ENCODE data around the gene GLRA1.

The GLRA1 gene

DNA sequence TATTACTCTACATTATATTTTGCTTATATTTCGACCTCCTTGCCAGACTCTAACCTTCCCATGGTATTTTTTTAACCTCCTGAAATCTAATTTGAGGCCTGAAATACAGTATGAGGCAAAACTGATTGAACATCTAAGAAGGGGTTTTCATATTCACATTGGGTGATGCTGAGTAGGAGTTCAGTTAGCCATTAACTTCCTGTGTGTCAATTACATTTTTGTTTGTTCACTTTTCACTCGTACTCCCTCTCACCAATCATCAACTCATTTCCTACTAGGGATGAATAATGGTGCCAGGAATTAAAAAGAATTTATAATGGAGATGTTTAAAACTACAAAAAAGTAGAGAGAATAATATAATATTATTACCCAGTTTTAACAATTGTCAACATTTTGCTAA, 27.6 kb upstream of the GLRA1 start:
- Histone ChIP-seq H3K27me3 (replicated peaks; ENCODE audit: control insufficient read depth, insufficient read depth, low read length, poor library complexity, severe bottlenecking) (no peaks in the 10 kb centered on the region), H3K4me3 (ENCODE audit: insufficient read depth, low read depth, low read length, poor library complexity, severe bottlenecking) (no peak overlapping the region), H3K4me1 (ENCODE audit: control insufficient read depth, insufficient read depth, low read length, poor library complexity, severe bottlenecking) (peaks cover 15% of the 10 kb centered on the region), H3K36me3 (ENCODE audit: control insufficient read depth, insufficient read depth, low read length) (no peaks in the 10 kb centered on the region), H3K9me3 (ENCODE audit: control insufficient read depth, low read length) (no peaks in the 10 kb centered on the region), H3K27ac (ENCODE audit: insufficient read depth, low read length, poor library complexity, severe bottlenecking) (no peak overlapping the region)
- no peak for DNase-seq

DNA sequence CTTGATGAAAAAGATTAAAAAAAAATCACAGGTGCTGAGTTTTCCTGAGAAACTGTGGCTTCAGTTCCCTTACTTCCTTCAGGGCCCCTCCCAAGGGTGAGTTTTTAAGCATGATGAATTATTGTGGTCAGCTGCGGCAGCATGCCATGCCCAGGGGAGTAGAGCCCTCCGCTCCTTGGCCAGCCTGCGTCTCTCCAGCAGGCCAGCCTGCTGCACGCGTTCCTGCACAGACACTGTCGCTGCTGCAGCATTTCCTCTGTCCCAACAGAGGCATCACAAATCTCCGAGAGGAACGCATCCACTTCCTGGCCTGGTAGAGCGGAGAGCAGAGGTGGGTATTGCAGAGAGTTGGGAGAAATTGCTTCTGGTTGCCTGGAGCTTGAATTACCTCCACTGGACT, 26.1 kb upstream of the GLRA1 start:
- no peak overlapping the region for H3K4me3 ChIP-seq (ENCODE audit: insufficient read depth, low read depth, low read length, poor library complexity, severe bottlenecking)
- no peak for DNase-seq
- no peaks in the 10 kb centered on the region for H3K36me3 ChIP-seq (ENCODE audit: control insufficient read depth, insufficient read depth, low read length)
- H3K27ac ChIP-seq (ENCODE audit: insufficient read depth, low read length, poor library complexity, severe bottlenecking): no peak overlapping the region
- peaks cover 3% of the 10 kb centered on the region for H3K4me1 ChIP-seq (ENCODE audit: control insufficient read depth, insufficient read depth, low read length, poor library complexity, severe bottlenecking)
- H3K9me3 ChIP-seq (ENCODE audit: control insufficient read depth, low read length): no peaks in the 10 kb centered on the region
- H3K27me3 ChIP-seq (replicated peaks; ENCODE audit: control insufficient read depth, insufficient read depth, low read length, poor library complexity, severe bottlenecking): no peaks in the 10 kb centered on the region

DNA sequence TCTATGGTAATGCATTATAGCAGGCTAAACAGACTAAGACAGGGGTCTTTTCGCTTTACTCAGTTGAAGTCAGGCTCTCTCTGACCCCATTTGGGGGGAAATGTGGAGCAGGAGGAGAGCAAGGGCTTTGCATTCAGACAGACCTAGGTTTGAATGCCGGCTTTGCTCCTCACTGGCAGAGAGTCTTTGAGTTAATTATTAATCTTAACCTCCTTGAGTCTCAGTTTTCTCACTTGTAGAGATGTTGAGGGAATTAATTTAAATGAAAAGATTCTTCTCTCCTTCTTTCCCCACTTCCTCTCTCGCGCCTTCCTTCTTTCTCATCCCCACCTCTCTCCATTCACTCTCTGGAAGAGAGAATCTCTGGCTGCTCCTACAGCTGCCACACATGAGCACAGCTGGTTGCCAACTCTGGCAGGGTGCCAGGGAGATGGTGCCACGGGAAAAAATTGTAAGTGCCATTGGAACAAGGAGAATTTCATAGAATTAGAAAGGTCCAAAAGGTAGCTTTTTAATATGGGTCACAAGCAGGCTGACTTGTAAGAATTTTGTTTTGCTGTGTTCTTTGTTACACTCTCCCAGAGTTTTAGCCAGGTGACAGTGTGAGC, 25.2 kb upstream of the GLRA1 start:
- Histone ChIP-seq H3K27me3 (replicated peaks; ENCODE audit: control insufficient read depth, insufficient read depth, low read length, poor library complexity, severe bottlenecking) (no peaks in the 10 kb centered on the region), H3K4me3 (ENCODE audit: insufficient read depth, low read depth, low read length, poor library complexity, severe bottlenecking) (no peak overlapping the region)

DNA sequence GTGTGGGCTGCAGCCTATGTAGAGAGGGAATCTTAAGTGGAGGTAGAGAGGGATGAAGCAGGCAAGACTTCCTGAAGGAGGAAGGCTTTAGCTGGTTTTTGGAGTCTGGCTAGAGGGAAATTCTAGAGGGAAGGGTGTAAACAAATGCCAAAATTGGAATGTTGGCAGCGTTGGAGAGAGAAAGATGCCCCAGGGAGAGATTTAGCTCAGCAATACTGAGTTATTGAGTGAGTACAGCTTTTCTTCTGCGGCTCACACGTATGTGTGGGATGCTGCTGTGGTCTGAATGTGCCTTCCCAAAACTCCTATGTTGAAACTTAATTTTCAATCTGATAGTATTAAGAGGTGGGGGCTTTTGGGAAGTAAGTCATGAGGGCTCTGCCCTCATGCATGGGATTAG, 24.5 kb upstream of the GLRA1 start:
- no peaks in the 10 kb centered on the region for H3K9me3 ChIP-seq (ENCODE audit: control insufficient read depth, low read length)
- H3K4me1 ChIP-seq (ENCODE audit: control insufficient read depth, insufficient read depth, low read length, poor library complexity, severe bottlenecking): no peaks in the 10 kb centered on the region
- no peak overlapping the region for H3K27ac ChIP-seq (ENCODE audit: insufficient read depth, low read length, poor library complexity, severe bottlenecking)
- H3K27me3 ChIP-seq (replicated peaks; ENCODE audit: control insufficient read depth, insufficient read depth, low read length, poor library complexity, severe bottlenecking): no peaks in the 10 kb centered on the region
- DNase-seq: no peak
- no peaks in the 10 kb centered on the region for H3K36me3 ChIP-seq (ENCODE audit: control insufficient read depth, insufficient read depth, low read length)
- H3K4me3 ChIP-seq (ENCODE audit: insufficient read depth, low read depth, low read length, poor library complexity, severe bottlenecking): no peak overlapping the region

More for the DNA sequence above, 25.2 kb upstream of the GLRA1 start:
- no peaks in the 10 kb centered on the region for H3K9me3 ChIP-seq (ENCODE audit: control insufficient read depth, low read length)
- no peaks in the 10 kb centered on the region for H3K4me1 ChIP-seq (ENCODE audit: control insufficient read depth, insufficient read depth, low read length, poor library complexity, severe bottlenecking)
- H3K36me3 ChIP-seq (ENCODE audit: control insufficient read depth, insufficient read depth, low read length): no peaks in the 10 kb centered on the region
- no peak overlapping the region for H3K27ac ChIP-seq (ENCODE audit: insufficient read depth, low read length, poor library complexity, severe bottlenecking)
- no peak for DNase-seq

DNA sequence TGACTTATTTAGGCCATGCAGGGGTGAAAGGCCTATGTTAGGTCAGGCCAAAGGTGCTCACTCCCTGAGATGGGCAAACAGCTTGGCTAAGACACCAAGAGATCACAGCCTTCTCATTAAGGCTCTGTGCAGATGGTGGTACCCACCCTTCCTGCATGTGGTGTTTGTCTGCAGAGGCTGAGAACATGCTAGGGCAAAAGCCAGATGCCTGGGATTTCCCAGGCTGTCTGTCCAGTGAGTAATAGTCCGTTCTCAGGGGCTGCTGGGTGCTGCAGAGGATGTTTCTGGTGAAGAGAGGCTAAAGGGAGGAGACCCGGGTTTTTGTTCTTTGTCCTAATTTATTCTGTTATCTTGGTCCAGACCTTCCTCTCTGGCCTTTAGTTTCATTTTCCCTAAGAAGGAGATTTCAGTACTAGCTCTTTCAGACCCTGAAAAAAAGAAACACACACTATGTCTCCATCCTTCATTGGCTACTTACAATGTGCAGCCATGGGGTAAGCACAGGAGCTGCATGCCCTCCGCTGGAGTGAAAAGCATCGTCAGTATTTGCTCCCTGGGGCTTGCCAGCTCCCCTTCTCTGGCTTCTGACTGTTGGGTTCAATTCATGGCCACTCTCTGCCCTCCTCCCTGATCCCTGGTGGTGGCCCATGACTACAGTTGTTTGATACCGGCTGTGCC, 23.4 kb upstream of the GLRA1 start:
- Histone ChIP-seq H3K36me3 (ENCODE audit: control insufficient read depth, insufficient read depth, low read length) (no peaks in the 10 kb centered on the region), H3K9me3 (ENCODE audit: control insufficient read depth, low read length) (no peaks in the 10 kb centered on the region), H3K27ac (ENCODE audit: insufficient read depth, low read length, poor library complexity, severe bottlenecking) (no peak overlapping the region), H3K4me1 (ENCODE audit: control insufficient read depth, insufficient read depth, low read length, poor library complexity, severe bottlenecking) (no peaks in the 10 kb centered on the region), H3K27me3 (replicated peaks; ENCODE audit: control insufficient read depth, insufficient read depth, low read length, poor library complexity, severe bottlenecking) (no peaks in the 10 kb centered on the region), H3K4me3 (ENCODE audit: insufficient read depth, low read depth, low read length, poor library complexity, severe bottlenecking) (no peak overlapping the region)
- no peak for DNase-seq

DNA sequence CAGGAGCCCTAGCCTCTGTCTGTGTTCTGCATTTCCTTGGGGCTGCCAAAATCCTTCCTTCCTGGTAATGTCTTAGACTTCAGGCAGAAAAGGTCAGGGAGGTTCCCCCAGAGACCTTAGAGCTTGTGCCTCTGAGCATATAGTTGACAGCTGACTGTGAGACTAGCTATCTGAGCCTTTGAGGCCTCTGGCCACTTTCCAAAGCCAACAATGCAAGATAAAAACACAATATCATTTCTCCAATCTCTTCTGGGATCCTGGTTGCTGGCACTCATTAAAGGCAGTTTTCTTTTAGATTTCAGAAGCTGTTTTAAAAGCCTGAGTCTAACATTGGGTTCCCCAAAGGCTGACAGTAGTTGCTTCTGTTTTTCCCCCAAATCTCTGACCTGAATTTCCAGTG, 13.2 kb upstream of the GLRA1 start:
- peaks cover under 1% of the 10 kb centered on the region for H3K9me3 ChIP-seq (ENCODE audit: control insufficient read depth, low read length)

DNA sequence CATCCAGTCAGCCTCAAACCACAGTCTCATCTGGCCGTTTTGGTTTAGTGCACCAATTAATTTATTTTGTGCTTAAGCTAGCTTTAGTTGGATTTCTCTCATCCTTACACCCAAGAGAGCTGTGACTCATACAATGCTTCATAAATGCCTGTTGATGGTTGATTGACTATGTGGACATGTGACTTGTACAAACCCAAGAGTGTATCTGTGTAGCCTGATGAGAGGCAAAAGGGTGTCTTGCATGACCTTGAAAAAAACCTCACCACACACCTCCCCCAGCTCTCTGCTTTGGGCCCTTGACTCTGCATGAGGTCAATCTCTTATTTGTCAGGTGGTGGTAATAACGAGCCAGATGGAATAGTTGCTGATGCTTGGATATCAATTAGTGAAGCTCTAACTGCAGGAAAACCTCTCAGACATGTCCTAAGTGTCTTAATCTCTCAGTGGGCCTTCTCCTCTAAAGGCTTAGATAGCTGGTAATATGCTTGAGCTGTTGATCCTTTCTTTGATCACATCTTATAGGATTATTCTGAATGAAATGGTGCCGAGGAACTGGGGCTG, 10.6 kb upstream of the GLRA1 start:
- H3K4me3 ChIP-seq (ENCODE audit: insufficient read depth, low read depth, low read length, poor library complexity, severe bottlenecking): no peak overlapping the region
- H3K27me3 ChIP-seq (replicated peaks; ENCODE audit: control insufficient read depth, insufficient read depth, low read length, poor library complexity, severe bottlenecking): no peaks in the 10 kb centered on the region
- H3K27ac ChIP-seq (ENCODE audit: insufficient read depth, low read length, poor library complexity, severe bottlenecking): no peak overlapping the region
- no peak for DNase-seq
- no peaks in the 10 kb centered on the region for H3K4me1 ChIP-seq (ENCODE audit: control insufficient read depth, insufficient read depth, low read length, poor library complexity, severe bottlenecking)
- H3K36me3 ChIP-seq (ENCODE audit: control insufficient read depth, insufficient read depth, low read length): no peaks in the 10 kb centered on the region
- H3K9me3 ChIP-seq (ENCODE audit: control insufficient read depth, low read length): peaks cover 11% of the 10 kb centered on the region

More for the DNA sequence above, 13.2 kb upstream of the GLRA1 start:
- no peak overlapping the region for H3K4me3 ChIP-seq (ENCODE audit: insufficient read depth, low read depth, low read length, poor library complexity, severe bottlenecking)
- H3K27me3 ChIP-seq (replicated peaks; ENCODE audit: control insufficient read depth, insufficient read depth, low read length, poor library complexity, severe bottlenecking): no peaks in the 10 kb centered on the region
- no peak overlapping the region for H3K27ac ChIP-seq (ENCODE audit: insufficient read depth, low read length, poor library complexity, severe bottlenecking)
- no peak for DNase-seq
- no peaks in the 10 kb centered on the region for H3K4me1 ChIP-seq (ENCODE audit: control insufficient read depth, insufficient read depth, low read length, poor library complexity, severe bottlenecking)
- no peaks in the 10 kb centered on the region for H3K36me3 ChIP-seq (ENCODE audit: control insufficient read depth, insufficient read depth, low read length)

DNA sequence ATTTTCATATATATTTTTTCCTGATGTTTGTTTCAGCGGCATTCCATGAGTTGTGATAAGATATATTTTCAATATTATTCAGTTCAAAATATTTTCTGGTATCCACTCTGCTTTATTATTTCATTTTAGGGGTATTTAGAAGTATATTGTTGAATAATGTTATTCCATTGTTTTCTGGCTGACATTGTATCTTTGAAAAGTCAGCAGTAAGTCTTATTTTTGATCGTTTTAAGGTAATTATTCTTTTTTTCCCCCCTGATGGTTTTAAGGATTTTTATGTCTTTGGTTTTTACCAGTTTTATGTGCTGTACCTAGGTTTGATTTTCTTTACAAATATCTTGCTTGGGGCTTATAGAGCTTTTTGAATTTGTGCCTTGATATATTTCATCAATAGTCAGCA, 6.6 kb upstream of the GLRA1 start:
- Histone ChIP-seq H3K27me3 (replicated peaks; ENCODE audit: control insufficient read depth, insufficient read depth, low read length, poor library complexity, severe bottlenecking) (no peaks in the 10 kb centered on the region), H3K4me3 (ENCODE audit: insufficient read depth, low read depth, low read length, poor library complexity, severe bottlenecking) (no peak overlapping the region), H3K4me1 (ENCODE audit: control insufficient read depth, insufficient read depth, low read length, poor library complexity, severe bottlenecking) (no peaks in the 10 kb centered on the region), H3K36me3 (ENCODE audit: control insufficient read depth, insufficient read depth, low read length) (no peaks in the 10 kb centered on the region), H3K9me3 (ENCODE audit: control insufficient read depth, low read length) (peaks cover 11% of the 10 kb centered on the region), H3K27ac (ENCODE audit: insufficient read depth, low read length, poor library complexity, severe bottlenecking) (no peak overlapping the region)
- DNase-seq: no peak

DNA sequence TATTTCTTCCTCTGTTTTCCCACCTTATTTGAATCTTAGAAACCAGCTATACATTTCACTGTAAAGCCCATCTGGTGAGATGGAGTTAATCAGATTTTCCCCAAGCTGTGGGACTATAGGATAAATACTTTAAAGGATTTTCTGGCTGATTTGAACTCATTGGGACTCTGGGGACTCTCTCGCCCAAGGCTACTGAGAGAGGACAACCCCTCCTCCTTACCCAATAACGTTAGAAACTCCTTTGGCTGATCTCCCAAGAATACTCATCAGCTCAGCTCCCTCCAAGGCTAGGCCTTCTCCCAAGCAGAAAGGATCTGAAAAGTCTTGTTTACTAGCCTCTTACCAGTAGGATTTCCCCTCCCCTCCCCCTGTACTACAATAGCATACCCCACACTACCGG, 1.5 kb upstream of the GLRA1 start:
- peaks cover 4% of the 10 kb centered on the region for H3K27me3 ChIP-seq (replicated peaks; ENCODE audit: control insufficient read depth, insufficient read depth, low read length, poor library complexity, severe bottlenecking)
- H3K4me3 ChIP-seq (ENCODE audit: insufficient read depth, low read depth, low read length, poor library complexity, severe bottlenecking): no peak overlapping the region
- no peaks in the 10 kb centered on the region for H3K9me3 ChIP-seq (ENCODE audit: control insufficient read depth, low read length)
- H3K4me1 ChIP-seq (ENCODE audit: control insufficient read depth, insufficient read depth, low read length, poor library complexity, severe bottlenecking): no peaks in the 10 kb centered on the region
- H3K27ac ChIP-seq (ENCODE audit: insufficient read depth, low read length, poor library complexity, severe bottlenecking): no peak overlapping the region
- no peaks in the 10 kb centered on the region for H3K36me3 ChIP-seq (ENCODE audit: control insufficient read depth, insufficient read depth, low read length)
- no peak for DNase-seq

DNA sequence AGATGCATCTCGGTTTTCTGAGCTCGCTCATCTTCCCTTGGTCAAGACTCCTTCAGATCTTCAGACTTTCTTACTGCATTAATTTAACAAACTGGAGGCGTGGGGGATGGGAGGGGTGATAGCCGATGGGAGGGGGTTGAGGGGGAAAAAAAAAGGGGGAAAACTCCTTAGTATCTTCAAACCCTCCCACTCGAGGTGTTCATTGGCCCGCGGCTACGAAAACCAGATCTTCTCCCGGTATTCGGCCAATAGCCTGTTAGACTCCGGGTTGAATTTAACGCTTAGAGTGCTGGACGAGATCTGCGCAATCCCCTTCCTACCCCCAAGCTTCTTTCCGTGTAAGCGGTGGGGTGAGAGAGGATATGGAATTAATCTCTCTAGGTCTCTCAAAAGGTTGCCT, 689 bp upstream of the GLRA1 start:
- H3K27me3 ChIP-seq (replicated peaks; ENCODE audit: control insufficient read depth, insufficient read depth, low read length, poor library complexity, severe bottlenecking): peaks cover 4% of the 10 kb centered on the region
- no peaks in the 10 kb centered on the region for H3K4me1 ChIP-seq (ENCODE audit: control insufficient read depth, insufficient read depth, low read length, poor library complexity, severe bottlenecking)
- no peak overlapping the region for H3K27ac ChIP-seq (ENCODE audit: insufficient read depth, low read length, poor library complexity, severe bottlenecking)
- H3K36me3 ChIP-seq (ENCODE audit: control insufficient read depth, insufficient read depth, low read length): no peaks in the 10 kb centered on the region
- no peaks in the 10 kb centered on the region for H3K9me3 ChIP-seq (ENCODE audit: control insufficient read depth, low read length)
- no peak overlapping the region for H3K4me3 ChIP-seq (ENCODE audit: insufficient read depth, low read depth, low read length, poor library complexity, severe bottlenecking)
- no peak for DNase-seq

Data from effector memory CD4-positive, alpha-beta T cell (primary cell).